ENCODE results near the gene EPHB2.

GRCh38 chr1:22906968-22907367 is 196.3 kb downstream of the EPHB2 start:
- no peak for TF ChIP-seq POLR2AphosphoS5 (IDR thresholded peaks at IDR 0.05)
- TF ChIP-seq POLR2A (IDR thresholded peaks at IDR 0.05): no peak
- TF ChIP-seq CTCF (IDR thresholded peaks at IDR 0.05): no peak
- no peak for TF ChIP-seq EP300 (IDR thresholded peaks at IDR 0.05)

Data from suprapubic skin (tissue), 4 donors.